ENCODE results near the gene SLCO6A1. TPM values are rescaled to one million over a fixed set of nuclear protein-coding genes. Genes with fewer than 3 reads are reported as not detected.

SLCO6A1 gene, protein sequence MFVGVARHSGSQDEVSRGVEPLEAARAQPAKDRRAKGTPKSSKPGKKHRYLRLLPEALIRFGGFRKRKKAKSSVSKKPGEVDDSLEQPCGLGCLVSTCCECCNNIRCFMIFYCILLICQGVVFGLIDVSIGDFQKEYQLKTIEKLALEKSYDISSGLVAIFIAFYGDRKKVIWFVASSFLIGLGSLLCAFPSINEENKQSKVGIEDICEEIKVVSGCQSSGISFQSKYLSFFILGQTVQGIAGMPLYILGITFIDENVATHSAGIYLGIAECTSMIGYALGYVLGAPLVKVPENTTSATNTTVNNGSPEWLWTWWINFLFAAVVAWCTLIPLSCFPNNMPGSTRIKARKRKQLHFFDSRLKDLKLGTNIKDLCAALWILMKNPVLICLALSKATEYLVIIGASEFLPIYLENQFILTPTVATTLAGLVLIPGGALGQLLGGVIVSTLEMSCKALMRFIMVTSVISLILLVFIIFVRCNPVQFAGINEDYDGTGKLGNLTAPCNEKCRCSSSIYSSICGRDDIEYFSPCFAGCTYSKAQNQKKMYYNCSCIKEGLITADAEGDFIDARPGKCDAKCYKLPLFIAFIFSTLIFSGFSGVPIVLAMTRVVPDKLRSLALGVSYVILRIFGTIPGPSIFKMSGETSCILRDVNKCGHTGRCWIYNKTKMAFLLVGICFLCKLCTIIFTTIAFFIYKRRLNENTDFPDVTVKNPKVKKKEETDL
- total RNA-seq (2014; rRNA removed) (not detected in 2 replicates), Bru-seq, nascent RNA (percentile 2 among the genes with signal in this experiment), BruChase-seq, experiment 1, labeled RNA remaining after a 6-hour chase (percentile 5 among the genes with signal in this experiment), BruChase-seq, experiment 2, labeled RNA remaining after a 2-hour chase (percentile 4 among the genes with signal in this experiment)
- long read RNA-seq, result 0 reads

- ChIA-PET CTCF (no interaction called here), POLR2A (ENCODE audit: unreplicated experiment) (no interaction called here)
- Histone ChIP-seq H3K9me3 (ENCODE audit: low read length) (no peaks in the 10 kb centered on the region), H3K9ac (ENCODE audit: low read length) (no peak within 1 kb of the TSS), H3K4me2 (ENCODE audit: low read length) (no peak within 1 kb of the TSS), H4K20me1 (ENCODE audit: low read length) (no peaks in the 10 kb centered on the region), H3K27ac (ENCODE audit: low read length) (no peak within 1 kb of the TSS), H3K4me3 (ENCODE audit: low read length) (no peak within 1 kb of the TSS), H3K4me1 (ENCODE audit: insufficient read depth, low read length) (no peaks in the 10 kb centered on the region), H3K36me3 (ENCODE audit: low read depth, low read length) (no peaks in the 10 kb centered on the region), H3K79me2 (ENCODE audit: low read length) (no peaks in the 10 kb centered on the region), H3K9me2 (replicated peaks; ENCODE audit: low read length) (no peaks in the 10 kb centered on the region), H3F3A (ENCODE audit: low read length, unreplicated experiment) (no peaks in the 10 kb centered on the region), H3K27me3 (ENCODE audit: low read length) (peaks cover 78% of the 10 kb centered on the region), H2AFZ (ENCODE audit: low read length) (no peak within 1 kb of the TSS)
- TF ChIP-seq, protein P1, sequence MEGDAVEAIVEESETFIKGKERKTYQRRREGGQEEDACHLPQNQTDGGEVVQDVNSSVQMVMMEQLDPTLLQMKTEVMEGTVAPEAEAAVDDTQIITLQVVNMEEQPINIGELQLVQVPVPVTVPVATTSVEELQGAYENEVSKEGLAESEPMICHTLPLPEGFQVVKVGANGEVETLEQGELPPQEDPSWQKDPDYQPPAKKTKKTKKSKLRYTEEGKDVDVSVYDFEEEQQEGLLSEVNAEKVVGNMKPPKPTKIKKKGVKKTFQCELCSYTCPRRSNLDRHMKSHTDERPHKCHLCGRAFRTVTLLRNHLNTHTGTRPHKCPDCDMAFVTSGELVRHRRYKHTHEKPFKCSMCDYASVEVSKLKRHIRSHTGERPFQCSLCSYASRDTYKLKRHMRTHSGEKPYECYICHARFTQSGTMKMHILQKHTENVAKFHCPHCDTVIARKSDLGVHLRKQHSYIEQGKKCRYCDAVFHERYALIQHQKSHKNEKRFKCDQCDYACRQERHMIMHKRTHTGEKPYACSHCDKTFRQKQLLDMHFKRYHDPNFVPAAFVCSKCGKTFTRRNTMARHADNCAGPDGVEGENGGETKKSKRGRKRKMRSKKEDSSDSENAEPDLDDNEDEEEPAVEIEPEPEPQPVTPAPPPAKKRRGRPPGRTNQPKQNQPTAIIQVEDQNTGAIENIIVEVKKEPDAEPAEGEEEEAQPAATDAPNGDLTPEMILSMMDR (conservative IDR thresholded peaks at IDR 0.05; ENCODE audit: low read depth, low read length), result no peak
- no peak for TF ChIP-seq EZH2phosphoT487 (IDR thresholded peaks at IDR 0.05; ENCODE audit: borderline replicate concordance, low read length)
- TF ChIP-seq EZH2 (IDR thresholded peaks at IDR 0.05; ENCODE audit: low read length, unreplicated experiment), result no peak
- ATAC-seq, result no peak
- DNase-seq, result no peak
- intact Hi-C loops (cut with micrococcal nuclease), result no loop called here
- BruUV-seq (replicated peaks), result no TSS peak
Measured at GRCh38 chr5:102498271-102499034, at the start of gene SLCO6A1. Gene SLCO6A1 (minus strand): TSS chr5:102499001. CDS start chr5:102498844, 157 bp downstream.

DNA sequence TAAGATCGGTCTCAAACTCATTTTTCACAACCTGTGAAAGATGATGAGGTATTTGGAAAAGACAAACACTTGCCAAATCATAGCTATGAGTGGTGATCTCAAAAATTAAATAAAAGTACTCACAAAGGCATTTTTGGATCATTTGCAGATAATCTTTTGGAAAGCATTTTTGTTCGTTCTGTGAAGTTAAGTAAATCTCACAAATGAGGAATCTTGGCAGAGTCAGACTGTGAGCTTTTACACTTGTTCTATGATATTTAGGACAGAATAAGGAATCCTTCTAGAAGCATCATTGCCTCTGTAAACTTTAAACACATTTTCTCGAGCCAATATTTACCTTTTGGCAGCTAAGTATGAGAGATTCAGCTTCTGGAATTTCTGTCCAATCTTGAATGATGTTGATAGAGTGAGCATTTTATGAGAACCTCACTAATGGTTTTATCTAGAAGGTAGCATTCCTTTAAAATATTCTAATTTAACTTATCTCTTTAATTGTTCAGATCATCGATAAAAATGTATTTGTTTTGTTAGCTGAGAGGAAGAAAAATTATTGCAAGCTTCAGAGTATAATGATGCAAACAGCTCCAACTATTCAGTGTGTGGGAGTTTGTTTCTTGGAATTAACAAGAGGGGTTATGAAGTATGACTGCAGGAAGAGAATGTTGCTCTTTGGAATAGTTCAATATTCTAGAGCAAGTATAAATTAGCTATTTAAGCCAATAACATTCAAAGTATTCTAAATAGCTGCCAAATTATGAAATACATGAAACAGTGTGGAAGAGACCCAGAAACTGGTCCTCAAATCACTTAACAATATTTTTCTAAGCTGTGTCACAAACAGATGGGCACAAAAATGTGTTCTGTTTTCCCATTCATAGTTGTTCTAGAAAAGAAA lies 48.6 kb upstream of the SLCO6A1 start:
- Histone ChIP-seq H3K4me3 (ENCODE audit: low read length) (no peak overlapping the region), H3K9ac (ENCODE audit: low read length) (no peak overlapping the region), H3K36me3 (ENCODE audit: low read depth, low read length) (no peaks in the 10 kb centered on the region), H3F3A (ENCODE audit: low read length, unreplicated experiment) (no peaks in the 10 kb centered on the region), H3K9me2 (replicated peaks; ENCODE audit: low read length) (no peaks in the 10 kb centered on the region), H3K4me1 (ENCODE audit: insufficient read depth, low read length) (no peaks in the 10 kb centered on the region), H3K79me2 (ENCODE audit: low read length) (no peaks in the 10 kb centered on the region), H3K27me3 (ENCODE audit: low read length) (peaks cover 16% of the 10 kb centered on the region), H4K20me1 (ENCODE audit: low read length) (no peaks in the 10 kb centered on the region), H3K9me3 (ENCODE audit: low read length) (no peaks in the 10 kb centered on the region), H3K4me2 (ENCODE audit: low read length) (no peak overlapping the region), H2AFZ (ENCODE audit: low read length) (no peak overlapping the region), H3K27ac (ENCODE audit: low read length) (no peak overlapping the region)
- POLR2A ChIA-PET (ENCODE audit: unreplicated experiment), result no interaction called here
- intact Hi-C loops (cut with micrococcal nuclease), result no loop called here
- TF ChIP-seq, protein P1 (conservative IDR thresholded peaks at IDR 0.05; ENCODE audit: low read depth, low read length), result no peak
- TF ChIP-seq EZH2 (IDR thresholded peaks at IDR 0.05; ENCODE audit: low read length, unreplicated experiment) (no peak), EZH2phosphoT487 (IDR thresholded peaks at IDR 0.05; ENCODE audit: borderline replicate concordance, low read length) (no peak)
- DNase-seq (no peak), ATAC-seq (no peak)
- CTCF ChIA-PET, result interaction anchor here (1.2 kb wide), 1 partner anchor 669 kb away, joined by 3 read pairs; no protein-coding TSS in a partner anchor
- no TSS peak for BruUV-seq (replicated peaks)
